ENCODE measurements around the gene KLHL36.
"Not testable (repeated sequence)": the region's sequence is repeated elsewhere in the genome, so short reads cannot be mapped to it uniquely, and the experiment has no call there.

The KLHL36 gene

GRCh38 chr16:84612686-84613085 is 35.6 kb upstream of the KLHL36 start:
- peaks cover 83% of the 10 kb centered on the region for H3K4me1 Mint-ChIP-seq
- H3K9me3 Mint-ChIP-seq, result no peaks in the 10 kb centered on the region
- no peak overlapping the region for H3K27ac Mint-ChIP-seq
- H3K27me3 Mint-ChIP-seq, result no peaks in the 10 kb centered on the region
- peaks cover 19% of the 10 kb centered on the region for H3K36me3 Mint-ChIP-seq
- no peak overlapping the region for H3K4me3 Mint-ChIP-seq

- H3K4me1 Mint-ChIP-seq, result peaks cover 74% of the 10 kb centered on the region
- peak overlapping the region; percentile 54 for H3K4me3 Mint-ChIP-seq
- H3K27ac Mint-ChIP-seq, result peak overlapping the region; percentile 74
- no peaks in the 10 kb centered on the region for H3K9me3 Mint-ChIP-seq
- H3K36me3 Mint-ChIP-seq, result peaks cover 19% of the 10 kb centered on the region
- no peaks in the 10 kb centered on the region for H3K27me3 Mint-ChIP-seq
These were observed 34.8 kb upstream of the KLHL36 start for GRCh38 chr16:84613408-84614072.

- Mint-ChIP-seq H3K4me3 (peak overlapping the region; percentile 54), H3K9me3 (no peaks in the 10 kb centered on the region)
These were observed 34.2 kb upstream of the KLHL36 start for GRCh38 chr16:84614073-84614459.

GRCh38 chr16:84614623-84614967 is 33.7 kb upstream of the KLHL36 start:
- H3K4me1 Mint-ChIP-seq, result peaks cover 71% of the 10 kb centered on the region
- H3K27ac Mint-ChIP-seq, result no peak overlapping the region
- H3K4me3 Mint-ChIP-seq, result peak overlapping the region; percentile 97
- H3K27me3 Mint-ChIP-seq, result no peaks in the 10 kb centered on the region
- peaks cover 19% of the 10 kb centered on the region for H3K36me3 Mint-ChIP-seq
- H3K9me3 Mint-ChIP-seq, result no peaks in the 10 kb centered on the region

More at GRCh38 chr16:84614073-84614459, 34.2 kb upstream of the KLHL36 start:
- Mint-ChIP-seq H3K27me3 (no peaks in the 10 kb centered on the region), H3K36me3 (peaks cover 19% of the 10 kb centered on the region), H3K27ac (peak overlapping the region; percentile 74), H3K4me1 (peaks cover 74% of the 10 kb centered on the region)

- H3K27ac Mint-ChIP-seq, result peak overlapping the region; percentile 89
- peaks cover 19% of the 10 kb centered on the region for H3K36me3 Mint-ChIP-seq
- peaks cover 65% of the 10 kb centered on the region for H3K4me1 Mint-ChIP-seq
These were observed 33.1 kb upstream of the KLHL36 start for GRCh38 chr16:84614968-84615813.

GRCh38 chr16:84616515-84616914 is 31.8 kb upstream of the KLHL36 start:
- H3K27ac Mint-ChIP-seq, result peak overlapping the region; percentile 83
- H3K27me3 Mint-ChIP-seq, result no peaks in the 10 kb centered on the region
- no peaks in the 10 kb centered on the region for H3K9me3 Mint-ChIP-seq
- peaks cover 11% of the 10 kb centered on the region for H3K36me3 Mint-ChIP-seq
- peak overlapping the region; percentile 97 for H3K4me3 Mint-ChIP-seq
- H3K4me1 Mint-ChIP-seq, result peaks cover 52% of the 10 kb centered on the region

More at GRCh38 chr16:84614968-84615813, 33.1 kb upstream of the KLHL36 start:
- no peaks in the 10 kb centered on the region for H3K9me3 Mint-ChIP-seq
- H3K27me3 Mint-ChIP-seq, result no peaks in the 10 kb centered on the region
- peak overlapping the region; percentile 97 for H3K4me3 Mint-ChIP-seq

- H3K36me3 Mint-ChIP-seq, result peaks cover 8% of the 10 kb centered on the region
- H3K4me3 Mint-ChIP-seq, result peak overlapping the region; percentile 97
- H3K27me3 Mint-ChIP-seq, result no peaks in the 10 kb centered on the region
- no peaks in the 10 kb centered on the region for H3K9me3 Mint-ChIP-seq
- H3K4me1 Mint-ChIP-seq, result peaks cover 49% of the 10 kb centered on the region
- H3K27ac Mint-ChIP-seq, result peak overlapping the region; percentile 92
These were observed 31.1 kb upstream of the KLHL36 start for GRCh38 chr16:84617041-84617790.

GRCh38 chr16:84617791-84618580 is 30.3 kb upstream of the KLHL36 start, which contains the start of gene COTL1:
Gene COTL1 (minus strand): TSS chr16:84618078. CDS start chr16:84617914, 164 bp downstream.
- Mint-ChIP-seq H3K4me1 (peaks cover 50% of the 10 kb centered on the region), H3K4me3 (peak within 1 kb of the TSS; percentile 97), H3K27me3 (no peaks in the 10 kb centered on the region)

GRCh38 chr16:84618581-84619460 is 29.5 kb upstream of the KLHL36 start:
- Mint-ChIP-seq H3K4me3 (peak overlapping the region; percentile 34), H3K27me3 (no peaks in the 10 kb centered on the region), H3K36me3 (peaks cover 7% of the 10 kb centered on the region), H3K9me3 (no peaks in the 10 kb centered on the region), H3K27ac (peak overlapping the region; percentile 31), H3K4me1 (peaks cover 42% of the 10 kb centered on the region)

More at GRCh38 chr16:84617791-84618580, 30.3 kb upstream of the KLHL36 start, which contains the start of gene COTL1:
- Mint-ChIP-seq H3K9me3 (no peaks in the 10 kb centered on the region), H3K36me3 (peaks cover 8% of the 10 kb centered on the region), H3K27ac (peak within 1 kb of the TSS; percentile 92)

GRCh38 chr16:84620913-84621312 is 27.4 kb upstream of the KLHL36 start:
- peaks cover 21% of the 10 kb centered on the region for H3K4me1 Mint-ChIP-seq
- H3K9me3 Mint-ChIP-seq, H3K4me3 Mint-ChIP-seq, H3K27me3 Mint-ChIP-seq, H3K36me3 Mint-ChIP-seq: not testable (repeated sequence)
- H3K27ac Mint-ChIP-seq, result peak overlapping the region; percentile 10

- Mint-ChIP-seq H3K4me3 (no peak overlapping the region), H3K4me1 (peaks cover 20% of the 10 kb centered on the region), H3K27ac (no peak overlapping the region), H3K9me3 (no peaks in the 10 kb centered on the region), H3K36me3 (no peaks in the 10 kb centered on the region), H3K27me3 (no peaks in the 10 kb centered on the region)
These were observed 22.8 kb upstream of the KLHL36 start for GRCh38 chr16:84625556-84625955.

- Mint-ChIP-seq H3K9me3 (no peaks in the 10 kb centered on the region), H3K27ac (peak overlapping the region; percentile 38), H3K4me1 (peaks cover 35% of the 10 kb centered on the region), H3K4me3 (no peak overlapping the region), H3K36me3 (no peaks in the 10 kb centered on the region), H3K27me3 (no peaks in the 10 kb centered on the region)
These were observed 20.0 kb upstream of the KLHL36 start for GRCh38 chr16:84628226-84628731.

GRCh38 chr16:84629580-84629979 is 18.7 kb upstream of the KLHL36 start:
- Mint-ChIP-seq H3K4me1 (peaks cover 40% of the 10 kb centered on the region), H3K27ac (no peak overlapping the region), H3K4me3 (no peak overlapping the region)

GRCh38 chr16:84630009-84630408 is 18.3 kb upstream of the KLHL36 start:
- no peaks in the 10 kb centered on the region for H3K27me3 Mint-ChIP-seq
- H3K4me3 Mint-ChIP-seq, result no peak overlapping the region
- no peaks in the 10 kb centered on the region for H3K36me3 Mint-ChIP-seq

More at GRCh38 chr16:84629580-84629979, 18.7 kb upstream of the KLHL36 start:
- no peaks in the 10 kb centered on the region for H3K36me3 Mint-ChIP-seq
- H3K9me3 Mint-ChIP-seq, result no peaks in the 10 kb centered on the region
- no peaks in the 10 kb centered on the region for H3K27me3 Mint-ChIP-seq

More at GRCh38 chr16:84630009-84630408, 18.3 kb upstream of the KLHL36 start:
- no peaks in the 10 kb centered on the region for H3K9me3 Mint-ChIP-seq
- H3K27ac Mint-ChIP-seq, result no peak overlapping the region
- H3K4me1 Mint-ChIP-seq, result peaks cover 40% of the 10 kb centered on the region

Measured in activated naive CD4-positive, alpha-beta T cell treated with anti-CD3 and anti-CD28 coated beads, Interleukin-2, amount 50 U/mL, for 24 hours (primary cell).